Sciatic nerve (tissue), 2 donors: Measurements from ENCODE around the gene ZNF165. TPM values are rescaled to one million over a fixed set of nuclear protein-coding genes. Genes with fewer than 3 reads are reported as not detected.
"Not testable (repeated sequence)": the region's sequence is repeated elsewhere in the genome, so short reads cannot be mapped to it uniquely, and the experiment has no call there.

ENCODE experiments used
- ATAC-seq: fragments of 200-7000 bp; cut with Tn5 transposase; one replicate; pipeline ENCODE4 v1.9.1; 2020; ENCODE audit warnings: mild to moderate bottlenecking, moderate library complexity
- DNase-seq: peaks from one replicate; pipeline ENCODE4 v3.0.0-alpha.2; 2020; ENCODE audit warnings: low spot score
- intact Hi-C: fragments of 100-400 bp; cut with DNase I; formaldehyde crosslinking; loops from one replicate; pipeline ENCODE4 v1.14.2; 2022
- total RNA-seq: library from RNA; stranded (reverse); fragmentation: NEBNext Ultra II Directional; extraction: Animal tissue kit (Norgen Biotek cat#: 25700); gene quantifications from one replicate; pipeline ENCODE4 v1.2.1, GENCODE V29; 2021
- donor health status: DM: no; HTN: no; CAD: no.
- donor health status: DM: no; HTN: no; CAD: no.

The ZNF165 gene
- total RNA-seq: 1.2 TPM

- intact Hi-C loops, DNase-seq, ATAC-seq: not testable (repeated sequence)
These were observed at the start of gene ZNF165 for GRCh38 chr6:28080381-28080630. Gene ZNF165 (plus strand): TSS chr6:28080568. CDS start chr6:28085481, 4,913 bp downstream.

- no peak for ATAC-seq
- intact Hi-C loops: no loop called here
- no peak for DNase-seq
These were observed 26.8 kb upstream of the ZNF165 start for GRCh38 chr6:28053584-28053983.

- DNase-seq (no peak), ATAC-seq (no peak)
- intact Hi-C loops: no loop called here
These were observed 20.0 kb upstream of the ZNF165 start for GRCh38 chr6:28060405-28060804.

DNA sequence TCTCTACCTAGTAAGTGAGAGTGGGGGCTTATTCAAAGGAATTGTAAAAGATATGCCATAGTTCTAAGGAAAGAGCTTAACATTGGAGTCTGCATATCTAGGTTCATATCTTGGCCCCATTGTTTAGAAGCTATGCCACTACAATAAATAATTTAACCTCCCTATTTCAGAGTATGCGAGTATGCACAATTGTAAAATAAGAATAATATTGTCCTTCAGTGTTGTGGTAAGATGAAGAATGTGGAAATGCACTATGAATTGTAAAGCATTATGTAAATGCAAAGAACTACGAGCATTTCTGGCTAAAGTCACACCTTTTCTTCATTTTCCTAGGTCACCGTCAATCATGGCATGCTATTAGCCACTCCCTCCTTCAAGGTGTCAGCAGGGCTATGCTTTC, 16.1 kb upstream of the ZNF165 start:
- DNase-seq (no peak), ATAC-seq (no peak)
- intact Hi-C loops: no loop called here

- intact Hi-C loops: no loop called here
- ATAC-seq: no peak
- no peak for DNase-seq
These were observed 12.3 kb upstream of the ZNF165 start for GRCh38 chr6:28068067-28068466.

GRCh38 chr6:28070968-28071367, 9.4 kb upstream of the ZNF165 start:
- intact Hi-C loops, DNase-seq, ATAC-seq: not testable (repeated sequence)

DNA sequence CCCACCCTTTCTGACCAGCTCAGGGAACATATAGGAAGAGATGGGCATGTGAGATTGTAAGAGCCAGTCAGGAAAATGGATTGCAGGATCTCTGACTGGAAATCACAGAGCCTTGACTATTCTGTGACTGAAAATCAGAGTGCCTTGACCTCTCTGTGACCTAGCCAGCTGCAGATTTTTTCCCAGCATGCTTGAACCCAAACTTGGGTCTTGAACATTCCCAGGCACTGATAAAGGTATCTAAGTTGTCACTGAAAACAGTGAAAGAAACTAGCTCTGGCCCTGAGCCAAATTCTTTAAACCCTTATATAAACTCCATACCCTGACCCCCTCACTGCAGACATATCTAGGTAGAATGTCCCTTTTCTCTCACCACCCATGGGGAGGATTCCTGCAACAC, 2.3 kb upstream of the ZNF165 start:
- ATAC-seq: no peak
- intact Hi-C loops: no loop called here
- DNase-seq: no peak

GRCh38 chr6:28078836-28079235, 1.5 kb upstream of the ZNF165 start:
- intact Hi-C loops: no loop called here
- ATAC-seq: no peak

GRCh38 chr6:28080631-28081485, 490 bp downstream of the ZNF165 start:
- peak; percentile 96 for DNase-seq
- intact Hi-C loops: no loop called here

More at GRCh38 chr6:28078836-28079235, 1.5 kb upstream of the ZNF165 start:
- no peak for DNase-seq

GRCh38 chr6:28081486-28081751, 1.1 kb downstream of the ZNF165 start:
- DNase-seq (no peak), ATAC-seq (peak; percentile 45)
- intact Hi-C loops: no loop called here

More at GRCh38 chr6:28080631-28081485, 490 bp downstream of the ZNF165 start:
- peak; percentile 99 for ATAC-seq

GRCh38 chr6:28082939-28083338, 2.6 kb downstream of the ZNF165 start:
- ATAC-seq (no peak), DNase-seq (no peak)
- intact Hi-C loops: no loop called here

GRCh38 chr6:28089054-28089453, 8.7 kb downstream of the ZNF165 start:
- no peak for DNase-seq
- no peak for ATAC-seq
- intact Hi-C loops: no loop called here

GRCh38 chr6:28090917-28091586, 10.7 kb downstream of the ZNF165 start:
- intact Hi-C loops: no loop called here
- ATAC-seq: no peak
- no peak for DNase-seq

GRCh38 chr6:28102222-28102621, 21.9 kb downstream of the ZNF165 start:
- ATAC-seq, intact Hi-C loops, DNase-seq: not testable (repeated sequence)

DNA sequence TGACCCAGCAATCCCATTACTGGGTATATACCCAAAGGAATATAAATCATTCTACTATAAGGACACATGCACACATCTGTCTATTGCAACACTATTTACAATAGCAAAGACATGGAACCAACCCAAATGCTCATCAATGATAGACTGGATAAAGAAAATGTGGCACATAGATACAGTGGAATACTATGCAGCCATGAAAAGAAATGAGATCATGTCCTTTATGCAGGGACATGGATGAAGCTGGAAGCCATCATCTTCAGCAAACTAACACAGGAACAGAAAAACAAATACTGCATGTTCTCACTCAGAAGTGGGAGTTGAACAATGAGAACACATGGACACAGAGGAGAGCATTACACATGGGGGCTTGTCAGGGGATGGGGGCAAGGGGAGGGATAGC, 22.3 kb downstream of the ZNF165 start:
- DNase-seq, ATAC-seq, intact Hi-C loops: not testable (repeated sequence)

DNA sequence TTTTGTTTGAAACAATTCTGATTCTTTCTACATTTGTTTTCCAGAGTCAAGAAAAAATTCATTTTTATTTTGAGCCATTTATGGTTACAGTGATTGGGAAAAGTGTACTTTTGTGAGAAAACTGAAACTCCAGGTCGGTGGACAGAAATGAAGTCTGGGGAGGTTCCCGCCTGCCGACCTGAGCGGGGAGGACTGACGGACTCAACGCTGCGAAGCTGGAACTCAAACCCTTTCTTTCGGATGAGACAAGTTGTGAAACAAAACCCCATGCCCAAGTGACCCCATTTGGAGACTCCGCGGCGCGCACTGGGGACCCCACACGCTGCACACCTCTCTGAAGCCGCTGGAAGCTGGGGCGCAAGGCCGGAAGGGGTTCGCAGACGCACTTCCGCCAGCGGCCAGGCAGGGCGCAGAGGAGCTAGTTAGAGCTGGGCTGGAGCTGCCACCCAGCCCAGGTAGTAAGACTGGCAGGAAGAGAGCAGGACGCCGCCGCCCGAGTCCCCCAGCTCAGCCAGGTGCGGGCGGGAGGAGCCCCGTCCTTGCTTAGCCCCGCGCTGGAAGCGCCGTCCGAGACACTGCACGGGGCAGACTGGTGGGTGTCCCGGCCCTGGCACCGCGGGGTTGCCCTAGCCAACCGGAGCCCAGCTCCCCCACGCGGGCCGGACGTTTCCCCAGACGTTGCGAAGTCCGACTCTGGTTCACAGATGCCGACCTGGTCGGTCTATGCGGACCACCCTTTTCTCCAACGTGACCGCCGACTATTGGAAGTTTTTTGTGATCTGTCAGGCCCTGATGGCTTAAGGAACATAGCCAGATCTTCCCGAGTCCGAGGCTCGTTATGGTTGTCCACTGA, 24.2 kb downstream of the ZNF165 start:
- DNase-seq (peak; percentile 85), ATAC-seq (peak; percentile 98)
- intact Hi-C loops: no loop called here

- intact Hi-C loops: no loop called here
- no peak for DNase-seq
- ATAC-seq: no peak
These were observed 24.9 kb downstream of the ZNF165 start for GRCh38 chr6:28105245-28105639.

GRCh38 chr6:28107506-28107905, 27.1 kb downstream of the ZNF165 start:
- ATAC-seq (no peak), DNase-seq (no peak)
- intact Hi-C loops: no loop called here

DNA sequence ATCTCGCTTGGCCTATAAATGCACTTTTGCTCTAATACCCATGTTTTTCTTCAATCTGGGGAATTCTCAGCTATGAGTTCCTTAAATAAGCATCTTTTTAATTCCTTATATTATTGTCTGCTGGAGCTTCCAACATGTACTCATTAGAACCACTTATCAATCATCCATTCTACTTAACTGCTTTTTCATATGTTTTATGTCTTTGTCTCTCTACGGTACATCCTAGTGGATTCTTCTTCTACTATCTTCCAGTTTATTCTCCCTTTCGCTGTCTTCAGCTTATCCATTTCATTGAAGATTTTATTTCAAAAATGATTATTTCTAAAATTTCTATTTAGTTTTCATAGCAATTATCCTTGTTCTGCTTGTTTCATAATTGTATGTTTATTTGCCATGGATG, 31.6 kb downstream of the ZNF165 start:
- intact Hi-C loops: no loop called here
- ATAC-seq (no peak), DNase-seq (no peak)

GRCh38 chr6:28115799-28116198, 35.4 kb downstream of the ZNF165 start:
- DNase-seq: no peak
- no peak for ATAC-seq
- intact Hi-C loops: no loop called here
